Measurements from ENCODE around the gene APOC4.
"Not testable (repeated sequence)": the region's sequence is repeated elsewhere in the genome, so short reads cannot be mapped to it uniquely, and the experiment has no call there.

The APOC4 gene

DNA sequence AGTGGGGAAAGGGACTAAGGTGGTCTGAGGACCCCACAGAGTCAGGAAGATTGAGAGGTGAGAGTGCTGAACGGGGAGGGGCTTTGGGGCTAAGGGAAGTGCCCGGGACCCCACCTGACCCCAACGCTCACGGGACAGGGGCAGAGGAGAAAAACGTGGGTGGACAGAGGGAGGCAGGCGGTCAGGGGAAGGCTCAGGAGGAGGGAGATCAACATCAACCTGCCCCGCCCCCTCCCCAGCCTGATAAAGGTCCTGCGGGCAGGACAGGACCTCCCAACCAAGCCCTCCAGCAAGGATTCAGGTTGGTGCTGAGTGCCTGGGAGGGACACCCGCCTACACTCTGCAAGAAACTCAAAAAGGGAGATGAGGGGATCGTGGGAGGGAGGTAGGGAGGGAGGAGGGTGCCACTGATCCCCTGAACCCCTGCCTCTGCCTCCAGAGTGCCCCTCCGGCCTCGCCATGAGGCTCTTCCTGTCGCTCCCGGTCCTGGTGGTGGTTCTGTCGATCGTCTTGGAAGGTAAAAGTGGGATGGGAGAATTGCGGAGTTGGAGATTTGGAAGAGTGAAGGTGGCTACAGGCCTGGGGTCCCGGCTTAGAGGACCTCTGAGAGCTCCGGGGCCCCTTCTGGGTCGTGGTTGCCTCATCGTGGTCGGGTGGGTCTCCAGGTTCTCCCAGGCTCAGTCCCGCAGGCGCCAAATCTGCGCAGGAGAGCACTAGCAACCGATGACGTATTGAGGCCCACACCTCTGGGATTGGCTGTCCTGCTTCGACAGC, 27.4 kb upstream of the APOC4 start, which contains the start of gene APOC1:
Gene APOC1, plus strand, starts transcription at position 176 of the 774 bp plus-strand sequence. Its CDS starts 284 bp downstream, at position 460.
- peak; percentile 33 to 85 (median 56) for DNase-seq

DNA sequence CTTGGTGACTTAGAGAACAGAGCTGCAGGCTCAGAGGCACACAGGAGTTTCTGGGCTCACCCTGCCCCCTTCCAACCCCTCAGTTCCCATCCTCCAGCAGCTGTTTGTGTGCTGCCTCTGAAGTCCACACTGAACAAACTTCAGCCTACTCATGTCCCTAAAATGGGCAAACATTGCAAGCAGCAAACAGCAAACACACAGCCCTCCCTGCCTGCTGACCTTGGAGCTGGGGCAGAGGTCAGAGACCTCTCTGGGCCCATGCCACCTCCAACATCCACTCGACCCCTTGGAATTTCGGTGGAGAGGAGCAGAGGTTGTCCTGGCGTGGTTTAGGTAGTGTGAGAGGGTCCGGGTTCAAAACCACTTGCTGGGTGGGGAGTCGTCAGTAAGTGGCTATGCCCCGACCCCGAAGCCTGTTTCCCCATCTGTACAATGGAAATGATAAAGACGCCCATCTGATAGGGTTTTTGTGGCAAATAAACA, 17.8 kb upstream of the APOC4 start:
- DNase-seq = no peak

GRCh38 chr19:44925114-44925891, 16.7 kb upstream of the APOC4 start:
- DNase-seq = no peak

GRCh38 chr19:44926245-44927077, 15.6 kb upstream of the APOC4 start:
- DNase-seq = not testable (repeated sequence)

- DNase-seq = no peak
Observed at GRCh38 chr19:44927746-44928145, 14.3 kb upstream of the APOC4 start.

- DNase-seq = no peak
Observed at GRCh38 chr19:44930088-44930487, 11.9 kb upstream of the APOC4 start.

DNA sequence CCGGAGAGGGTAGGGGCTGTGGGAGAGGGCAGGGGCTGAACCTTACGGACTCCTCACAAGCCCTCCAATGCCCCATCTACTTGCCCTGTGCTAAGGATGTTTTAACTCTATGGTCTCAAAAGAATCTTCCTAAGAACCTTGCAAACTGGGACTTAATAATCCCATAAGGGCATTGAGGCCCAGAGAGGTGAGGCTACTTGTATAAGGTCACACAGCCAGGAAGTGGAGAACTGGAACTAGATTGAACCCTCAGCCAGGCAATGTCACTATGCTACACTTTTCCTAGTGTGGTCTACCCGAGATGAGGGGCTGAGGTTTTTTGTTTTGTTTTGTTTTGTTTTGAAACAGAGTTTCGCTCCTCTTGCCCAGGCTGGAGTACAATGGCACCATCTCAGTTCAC, 10.5 kb upstream of the APOC4 start:
- DNase-seq = no peak

GRCh38 chr19:44939668-44940067, 2.4 kb upstream of the APOC4 start:
- no peak for DNase-seq

- no peak for DNase-seq
Observed at GRCh38 chr19:44943801-44944249, 1.8 kb downstream of the APOC4 start.

DNA sequence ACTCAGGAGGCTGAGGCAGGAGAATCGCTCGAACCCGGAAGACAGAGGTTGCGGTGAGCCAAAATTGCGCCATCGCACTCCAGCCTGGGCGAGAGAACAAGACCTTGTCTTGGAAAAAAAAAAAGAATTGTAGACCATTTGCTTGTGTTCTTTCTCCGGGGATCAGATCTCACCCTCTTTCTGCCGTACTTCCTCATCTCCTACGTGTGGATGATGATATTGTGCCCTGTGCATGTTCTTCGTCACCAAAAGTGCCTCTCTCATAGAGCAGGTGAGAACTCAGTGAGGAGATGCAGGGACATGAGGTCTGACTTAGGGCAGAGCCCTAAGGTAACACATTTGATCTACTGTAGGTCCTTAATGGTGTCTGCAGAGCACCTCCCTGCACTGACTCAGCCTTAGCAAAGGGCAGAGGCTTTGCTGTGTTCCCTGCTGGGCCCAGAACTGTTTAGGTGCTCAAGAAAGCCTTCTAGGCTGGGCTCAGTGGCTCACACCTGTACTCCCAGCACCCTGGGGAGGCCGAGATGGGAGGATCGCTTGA, 5.1 kb downstream of the APOC4 start:
- DNase-seq = no peak

GRCh38 chr19:44948237-44948636, 6.2 kb downstream of the APOC4 start:
- no peak for DNase-seq

DNA sequence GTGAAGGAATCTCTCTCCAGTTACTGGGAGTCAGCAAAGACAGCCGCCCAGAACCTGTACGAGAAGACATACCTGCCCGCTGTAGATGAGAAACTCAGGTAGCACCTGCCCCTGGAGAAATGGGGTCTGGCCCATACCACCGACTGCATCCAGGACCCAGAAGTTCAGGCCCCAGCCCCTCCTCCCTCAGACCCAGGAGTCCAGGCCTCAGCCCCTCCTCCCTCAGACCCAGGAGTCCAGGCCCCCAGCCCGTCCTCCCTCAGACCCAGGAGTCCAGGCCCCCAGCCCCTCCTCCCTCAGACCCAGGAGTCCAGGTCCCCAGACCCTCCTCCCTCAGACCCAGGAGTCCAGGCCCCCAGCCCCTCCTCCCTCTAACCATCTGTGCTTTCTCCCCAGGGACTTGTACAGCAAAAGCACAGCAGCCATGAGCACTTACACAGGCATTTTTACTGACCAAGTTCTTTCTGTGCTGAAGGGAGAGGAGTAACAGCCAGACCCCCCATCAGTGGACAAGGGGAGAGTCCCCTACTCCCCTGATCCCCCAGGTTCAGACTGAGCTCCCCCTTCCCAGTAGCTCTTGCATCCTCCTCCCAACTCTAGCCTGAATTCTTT, 6.8 kb downstream of the APOC4 start:
- no peak for DNase-seq

DNA sequence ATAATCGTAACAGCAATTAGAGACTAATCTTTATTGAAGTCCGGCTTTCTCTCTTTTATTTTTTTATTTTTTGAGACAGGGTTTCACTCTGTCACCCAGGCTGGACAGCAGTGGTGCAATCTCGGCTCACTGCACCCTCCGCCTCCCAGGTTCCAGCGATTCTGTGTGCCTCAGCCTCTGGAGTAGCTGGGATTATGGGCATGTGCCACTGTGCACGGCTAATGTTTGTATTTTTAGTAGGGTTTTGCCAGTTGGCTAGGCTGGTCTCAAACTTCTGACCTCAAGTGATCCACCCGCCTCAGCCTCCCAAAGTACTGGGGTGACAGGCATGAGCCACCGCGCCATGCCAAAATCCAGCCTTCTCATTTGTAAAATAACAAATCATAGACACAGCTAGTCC, 7.5 kb downstream of the APOC4 start:
- no peak for DNase-seq

- DNase-seq = peak; percentile 20 to 64 (median 51)
Observed at GRCh38 chr19:44951179-44952159, 9.4 kb downstream of the APOC4 start.

- no peak for DNase-seq
Observed at GRCh38 chr19:44954278-44954648, 12.2 kb downstream of the APOC4 start.

- peak; percentile 95 to 97 (median 96) for DNase-seq
Observed at GRCh38 chr19:44954649-44955504, 12.8 kb downstream of the APOC4 start, which contains the start of gene CLPTM1. Gene CLPTM1, plus strand, starts transcription at chr19:44955380. Its CDS starts 16 bp downstream, at chr19:44955396.

DNA sequence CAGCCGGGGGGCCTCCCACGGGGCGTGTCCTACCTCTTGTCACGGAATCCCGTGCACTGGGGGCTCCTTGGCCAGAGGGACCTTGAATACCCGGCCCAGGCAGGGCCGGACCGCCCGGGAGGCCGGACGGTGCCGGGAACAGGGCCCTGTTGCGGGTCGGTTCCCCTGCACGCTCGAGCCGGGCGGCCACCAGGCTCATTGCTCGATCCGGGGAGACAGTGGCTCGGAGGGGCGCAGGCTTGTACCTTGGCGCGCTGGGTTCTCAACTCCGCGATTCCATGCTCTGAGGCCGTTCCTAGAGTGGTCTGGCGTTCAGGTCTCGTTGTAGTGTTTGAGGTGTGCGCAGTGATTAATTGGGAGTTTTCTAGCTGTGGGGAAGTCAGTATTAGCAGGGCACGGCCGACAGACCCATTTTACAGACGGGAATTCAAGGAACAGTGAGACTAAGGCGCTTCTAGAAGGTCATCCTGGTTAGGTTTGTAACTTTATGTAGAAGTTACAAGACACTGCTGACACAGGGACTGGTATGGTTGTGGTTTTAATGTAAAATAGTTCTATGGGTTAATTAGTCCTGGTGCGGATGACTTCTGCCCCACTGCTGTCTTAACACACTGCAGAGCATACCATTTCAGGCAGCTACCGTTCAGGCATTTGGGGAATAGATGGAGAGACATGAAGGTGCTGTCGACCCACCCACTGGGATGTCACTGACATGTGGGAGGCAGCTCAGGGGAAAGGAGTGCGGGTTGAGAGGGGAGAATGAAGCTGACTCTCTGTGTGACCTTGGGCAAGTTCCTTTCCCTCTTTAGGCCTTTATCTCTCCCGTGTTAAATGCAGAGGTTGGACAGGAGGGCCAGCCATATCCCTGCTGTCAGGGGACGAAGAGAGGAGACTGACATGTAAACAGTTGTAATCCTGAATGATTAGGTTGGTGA, 13.7 kb downstream of the APOC4 start:
- DNase-seq = peak in 1 of 5 donors; percentile 10

GRCh38 chr19:44957526-44957925, 15.5 kb downstream of the APOC4 start:
- DNase-seq = no peak
